Measurements from ENCODE around the gene CPA5. TPM values are rescaled to one million over a fixed set of nuclear protein-coding genes. Genes with fewer than 3 reads are reported as not detected.

CPA5 gene
- polyA plus RNA-seq, 4 donors, result 0.09 to 0.41 TPM; not detected in 2

Other genes starting within 250 kb of the CPA5 start
- 10 to 100 TPM; 17.1 to 31.0 (median 28.8) TPM for gene TMEM209, start 139.4 kb upstream of the CPA5 start, polyA plus RNA-seq (ENCODE audit: insufficient read length in 4 of 4)
- gene SSMEM1, start 137.0 kb upstream of the CPA5 start, polyA plus RNA-seq (ENCODE audit: insufficient read length in 4 of 4), result not detected
- gene CPA2, start 78.0 kb upstream of the CPA5 start, polyA plus RNA-seq (ENCODE audit: insufficient read length in 4 of 4), result under 1 TPM; 0.34 to 0.90 (median 0.49) TPM
- gene CPA4, start 51.7 kb upstream of the CPA5 start, polyA plus RNA-seq (ENCODE audit: insufficient read length in 4 of 4), result 1 to 10 TPM in 1 of 4 donors, under 1 TPM in 3; 0.32 to 1.5 (median 0.36) TPM
- 1 to 10 TPM; 1.6 to 3.1 (median 2.1) TPM for gene CPA1, start 35.7 kb downstream of the CPA5 start, polyA plus RNA-seq (ENCODE audit: insufficient read length in 4 of 4)
- 10 to 100 TPM; 22.6 to 34.8 (median 28.3) TPM for gene CEP41, start 96.2 kb downstream of the CPA5 start, polyA plus RNA-seq (ENCODE audit: insufficient read length in 4 of 4)
- gene MEST, start 147.3 kb downstream of the CPA5 start, polyA plus RNA-seq (ENCODE audit: insufficient read length in 4 of 4), result 1,000 to 10,000 TPM in 1 of 4 donors, 100 to 1,000 TPM in 3; 647 to 1,335 (median 819) TPM